Measurements from ENCODE around the gene OXGR1. TPM values are rescaled to one million over a fixed set of nuclear protein-coding genes. Genes with fewer than 3 reads are reported as not detected.

OXGR1 gene
- total RNA-seq, 1 experiment from 2014 or later = not detected

GRCh38 chr13:96963786-96964475 lies 30.3 kb downstream of the OXGR1 start:
- DNase-seq (ENCODE audit: low spot score) = peak; percentile 54

DNA sequence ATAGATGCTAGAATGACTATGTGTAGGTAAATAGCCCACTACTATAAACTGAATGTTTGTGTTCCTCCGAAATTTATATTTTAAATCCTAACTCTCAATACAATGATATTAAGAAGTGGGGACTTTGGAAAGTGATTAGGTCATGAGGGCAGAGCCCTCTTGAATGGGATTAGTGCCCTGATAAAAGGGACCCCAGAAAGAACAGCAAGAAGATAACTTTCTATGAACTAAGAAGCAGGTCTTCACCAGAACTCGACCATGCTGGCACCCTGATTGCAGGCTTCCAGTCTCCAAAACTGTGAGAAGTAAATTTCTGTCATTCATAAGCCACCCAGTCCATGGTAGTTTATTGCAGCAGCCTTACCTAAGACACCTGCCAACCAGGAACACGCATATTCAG lies 33.9 kb downstream of the OXGR1 start:
- no peak for DNase-seq (ENCODE audit: low spot score)

GRCh38 chr13:96958286-96958891 lies 35.9 kb downstream of the OXGR1 start:
- DNase-seq (ENCODE audit: low spot score) = peak; percentile 68

GRCh38 chr13:96952595-96952994 lies 41.7 kb downstream of the OXGR1 start:
- DNase-seq (ENCODE audit: low spot score) = no peak

GRCh38 chr13:96948127-96948526 lies 46.1 kb downstream of the OXGR1 start:
- DNase-seq (ENCODE audit: low spot score) = no peak

- no peak for DNase-seq (ENCODE audit: low spot score)
These were observed 46.8 kb downstream of the OXGR1 start for GRCh38 chr13:96947343-96947910.

DNA sequence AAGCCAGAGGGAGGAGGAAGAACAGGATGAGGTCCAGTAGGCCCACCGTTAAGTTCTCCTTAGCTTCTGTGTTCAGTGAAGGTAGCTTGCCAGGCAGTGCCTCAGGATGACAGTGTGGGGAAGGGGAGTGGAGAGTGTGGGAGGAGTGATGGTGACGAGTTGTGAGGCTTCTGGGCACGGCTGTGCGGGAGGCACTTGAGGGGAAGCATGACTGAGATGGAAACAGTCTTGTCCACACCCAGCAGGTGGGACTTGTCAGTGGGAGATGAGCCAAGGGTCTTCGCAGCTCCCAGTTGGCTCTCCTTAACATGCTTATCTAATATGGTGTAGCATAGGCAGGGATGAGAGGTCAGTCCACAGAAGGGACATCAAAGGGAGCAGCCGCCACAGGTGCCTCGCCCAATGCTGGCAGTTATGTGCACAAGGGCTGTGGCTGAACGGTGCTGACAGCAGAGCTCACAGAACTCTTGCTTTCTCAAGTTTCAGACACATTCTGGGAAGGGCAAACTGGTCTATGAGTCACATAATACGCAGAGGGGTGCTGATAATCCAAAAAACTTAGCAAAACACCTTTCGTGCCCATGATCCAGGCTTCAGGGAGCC lies 47.5 kb downstream of the OXGR1 start:
- no peak for DNase-seq (ENCODE audit: low spot score)

- DNase-seq (ENCODE audit: low spot score) = no peak
These were observed 53.3 kb downstream of the OXGR1 start for GRCh38 chr13:96940961-96941360.

DNA sequence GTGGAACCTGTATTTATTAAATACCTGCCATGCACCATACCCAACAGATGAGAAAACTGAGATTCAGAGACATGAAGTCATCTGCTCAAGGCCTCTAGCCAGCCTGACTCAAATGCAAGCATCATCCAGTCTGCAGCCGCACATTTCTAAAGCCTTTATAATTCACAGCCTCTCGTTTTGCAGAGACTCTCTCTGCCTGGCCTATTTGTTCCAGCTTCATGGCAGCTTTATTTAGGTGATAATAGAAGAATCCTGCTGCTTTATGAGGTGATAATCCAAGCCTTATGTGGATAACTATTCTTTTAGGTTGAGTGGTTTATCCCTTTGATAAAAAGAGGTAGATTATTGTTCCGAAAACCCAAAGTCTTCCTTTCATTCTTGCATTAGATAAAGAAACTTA lies 58.4 kb downstream of the OXGR1 start:
- no peak for DNase-seq (ENCODE audit: low spot score)

Small RNA genes within 50 kb of the gene (small RNA-seq; reads per million reads assigned to genes)
- gene RN7SKP7 = not detected

Other genes with a start within 250 kb of the OXGR1 start
- gene MBNL2, start 227.9 kb upstream of the OXGR1 start, total RNA-seq (2014; rRNA removed; shearing (Covaris generic)) = 34.2 and 35.7 TPM in 2 replicates